HG02852 (cell line): Measurements from ENCODE around the gene NUDT13.
A peak's percentile ranks its signal among the peaks of the same experiment; 100 is the strongest.
"Not testable (repeated sequence)": the region's sequence is repeated elsewhere in the genome, so short reads cannot be mapped to it uniquely, and the experiment has no call there.

Source experiments
- ATAC-seq: cut with Tn5 transposase; IDR thresholded peaks from one replicate; pipeline ENCODE4 v1.9.1; 2021; ENCODE audit warnings: mild to moderate bottlenecking, moderate library complexity; ENCODE audit not compliant: unreplicated experiment

NUDT13 gene

GRCh38 chr10:73097305-73097670 lies 13.0 kb upstream of the NUDT13 start:
- ATAC-seq = no peak

- ATAC-seq = no peak
These were observed 11.1 kb upstream of the NUDT13 start for GRCh38 chr10:73099141-73099540.

- no peak for ATAC-seq
These were observed 4.0 kb upstream of the NUDT13 start for GRCh38 chr10:73106301-73106700.

GRCh38 chr10:73109248-73109652 lies 1.0 kb upstream of the NUDT13 start:
- ATAC-seq = not testable (repeated sequence)

GRCh38 chr10:73112032-73112431 lies 1.8 kb downstream of the NUDT13 start:
- ATAC-seq = not testable (repeated sequence)

- no peak for ATAC-seq
These were observed 3.3 kb downstream of the NUDT13 start for GRCh38 chr10:73113551-73113950.

GRCh38 chr10:73116017-73116416 lies 5.8 kb downstream of the NUDT13 start:
- ATAC-seq = no peak

- peak; percentile 83 for ATAC-seq
These were observed 7.9 kb downstream of the NUDT13 start for GRCh38 chr10:73117976-73118743.

GRCh38 chr10:73119457-73119856 lies 9.2 kb downstream of the NUDT13 start:
- ATAC-seq = no peak

- no peak for ATAC-seq
These were observed 9.7 kb downstream of the NUDT13 start for GRCh38 chr10:73119952-73120351.

GRCh38 chr10:73126343-73126742 lies 16.1 kb downstream of the NUDT13 start:
- no peak for ATAC-seq

- no peak for ATAC-seq
These were observed 21.0 kb downstream of the NUDT13 start for GRCh38 chr10:73131301-73131700.

GRCh38 chr10:73131913-73132686 lies 21.8 kb downstream of the NUDT13 start:
- no peak for ATAC-seq

- ATAC-seq = no peak
These were observed 24.5 kb downstream of the NUDT13 start for GRCh38 chr10:73134727-73135126.

GRCh38 chr10:73136627-73137026 lies 26.4 kb downstream of the NUDT13 start:
- ATAC-seq = no peak

GRCh38 chr10:73139251-73139650 lies 29.0 kb downstream of the NUDT13 start:
- ATAC-seq = no peak

GRCh38 chr10:73141603-73142002 lies 31.3 kb downstream of the NUDT13 start:
- no peak for ATAC-seq

GRCh38 chr10:73150633-73151413 lies 40.6 kb downstream of the NUDT13 start:
- ATAC-seq = not testable (repeated sequence)

GRCh38 chr10:73152009-73152408 lies 41.8 kb downstream of the NUDT13 start:
- no peak for ATAC-seq

GRCh38 chr10:73156054-73156453 lies 45.8 kb downstream of the NUDT13 start:
- ATAC-seq = no peak

- ATAC-seq = no peak
These were observed 48.9 kb downstream of the NUDT13 start for GRCh38 chr10:73159038-73159648.
